MM.1S (cell line): ENCODE results near the gene MICU2.

Experiments
- EZH2 ChIP-seq: fragments of 300-600 bp; sonication (generic); optimal IDR thresholded peaks from 2 replicates; pipeline ENCODE3; 2017; ENCODE audit warnings: low read depth, mild to moderate bottlenecking, antibody characterized with exemption, low read length, mixed read lengths
- EZH2phosphoT487 ChIP-seq: fragments of 300-600 bp; sonication (generic); IDR thresholded peaks from 2 replicates; pipeline ENCODE4 v1.6.1; 2018; ENCODE audit warnings: antibody characterized with exemption, low read length
- TF ChIP-seq, protein P1 (sequence below): fragments of 300-600 bp; sonication (generic); IDR thresholded peaks from 2 replicates; pipeline ENCODE4 v1.5.1; 2016; ENCODE audit warnings: antibody characterized with exemption, low read length, mixed read lengths

DNA sequence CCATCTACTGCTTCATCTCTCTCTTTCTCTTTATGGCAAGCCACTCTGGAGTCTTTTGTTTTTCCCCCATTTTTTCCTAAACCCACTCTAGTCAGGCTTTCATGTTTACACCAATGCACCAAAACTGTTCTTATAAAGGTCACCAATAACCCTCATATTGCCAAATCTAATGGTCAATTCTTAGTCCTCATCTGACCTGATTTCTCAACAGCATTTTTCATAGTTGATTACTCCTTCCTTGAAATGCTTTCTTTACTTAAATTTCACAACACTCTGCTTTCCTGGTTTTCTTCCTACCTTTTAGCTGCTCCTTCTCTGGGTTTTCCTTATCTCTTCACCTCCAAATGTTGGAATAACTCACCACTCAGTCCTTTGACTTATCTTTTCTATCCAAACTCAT is 47.9 kb downstream of the MICU2 start:
- TF ChIP-seq, protein P1, sequence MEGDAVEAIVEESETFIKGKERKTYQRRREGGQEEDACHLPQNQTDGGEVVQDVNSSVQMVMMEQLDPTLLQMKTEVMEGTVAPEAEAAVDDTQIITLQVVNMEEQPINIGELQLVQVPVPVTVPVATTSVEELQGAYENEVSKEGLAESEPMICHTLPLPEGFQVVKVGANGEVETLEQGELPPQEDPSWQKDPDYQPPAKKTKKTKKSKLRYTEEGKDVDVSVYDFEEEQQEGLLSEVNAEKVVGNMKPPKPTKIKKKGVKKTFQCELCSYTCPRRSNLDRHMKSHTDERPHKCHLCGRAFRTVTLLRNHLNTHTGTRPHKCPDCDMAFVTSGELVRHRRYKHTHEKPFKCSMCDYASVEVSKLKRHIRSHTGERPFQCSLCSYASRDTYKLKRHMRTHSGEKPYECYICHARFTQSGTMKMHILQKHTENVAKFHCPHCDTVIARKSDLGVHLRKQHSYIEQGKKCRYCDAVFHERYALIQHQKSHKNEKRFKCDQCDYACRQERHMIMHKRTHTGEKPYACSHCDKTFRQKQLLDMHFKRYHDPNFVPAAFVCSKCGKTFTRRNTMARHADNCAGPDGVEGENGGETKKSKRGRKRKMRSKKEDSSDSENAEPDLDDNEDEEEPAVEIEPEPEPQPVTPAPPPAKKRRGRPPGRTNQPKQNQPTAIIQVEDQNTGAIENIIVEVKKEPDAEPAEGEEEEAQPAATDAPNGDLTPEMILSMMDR, result no peak
- TF ChIP-seq EZH2 (no peak), EZH2phosphoT487 (no peak)
